Measurements from ENCODE around the gene STAB1.
A peak's percentile ranks its signal among the peaks of the same experiment; 100 is the strongest.
"Not testable (repeated sequence)": the region's sequence is repeated elsewhere in the genome, so short reads cannot be mapped to it uniquely, and the experiment has no call there.

STAB1 gene

GRCh38 chr3:52520141-52520667, 25.1 kb downstream of the STAB1 start:
- DNase-seq (ENCODE audit: low read depth), result no peak
- H3K4me3 ChIP-seq (ENCODE audit: low read depth, low read length), result no peak overlapping the region

- no peak overlapping the region for H3K4me3 ChIP-seq (ENCODE audit: low read depth, low read length)
- no peak for DNase-seq (ENCODE audit: low read depth)
Measured at GRCh38 chr3:52520716-52521487, 25.8 kb downstream of the STAB1 start.

GRCh38 chr3:52521488-52521824, 26.3 kb downstream of the STAB1 start:
- no peak for DNase-seq (ENCODE audit: low read depth)

GRCh38 chr3:52521881-52522650, 26.9 kb downstream of the STAB1 start:
- H3K4me3 ChIP-seq (ENCODE audit: low read depth, low read length), result no peak overlapping the region
- DNase-seq (ENCODE audit: low read depth), result no peak

More at GRCh38 chr3:52521488-52521824, 26.3 kb downstream of the STAB1 start:
- no peak overlapping the region for H3K4me3 ChIP-seq (ENCODE audit: low read depth, low read length)

- no peak overlapping the region for H3K4me3 ChIP-seq (ENCODE audit: low read depth, low read length)
- no peak for DNase-seq (ENCODE audit: low read depth)
Measured at GRCh38 chr3:52522651-52523251, 27.6 kb downstream of the STAB1 start.

GRCh38 chr3:52523386-52524257, 28.5 kb downstream of the STAB1 start:
- H3K4me3 ChIP-seq (ENCODE audit: low read depth, low read length), result no peak overlapping the region
- DNase-seq (ENCODE audit: low read depth), result no peak

GRCh38 chr3:52524258-52524751, 29.2 kb downstream of the STAB1 start:
- H3K4me3 ChIP-seq (ENCODE audit: low read depth, low read length), result no peak overlapping the region
- no peak for DNase-seq (ENCODE audit: low read depth)

GRCh38 chr3:52524752-52525679, 29.9 kb downstream of the STAB1 start:
- DNase-seq (ENCODE audit: low read depth), result no peak
- H3K4me3 ChIP-seq (ENCODE audit: low read depth, low read length), result no peak overlapping the region

- no peak overlapping the region for H3K4me3 ChIP-seq (ENCODE audit: low read depth, low read length)
- DNase-seq (ENCODE audit: low read depth), result no peak
Measured at GRCh38 chr3:52525680-52526561, 30.8 kb downstream of the STAB1 start.

- not testable (repeated sequence) for DNase-seq (ENCODE audit: low read depth); H3K4me3 ChIP-seq (ENCODE audit: low read depth, low read length)
Measured at GRCh38 chr3:52526671-52527038, 31.5 kb downstream of the STAB1 start.

- H3K4me3 ChIP-seq (ENCODE audit: low read depth, low read length), result no peak overlapping the region
Measured at GRCh38 chr3:52527039-52527731, 32.0 kb downstream of the STAB1 start.

GRCh38 chr3:52527732-52528585, 32.8 kb downstream of the STAB1 start:
- DNase-seq (ENCODE audit: low read depth), result no peak
- no peak overlapping the region for H3K4me3 ChIP-seq (ENCODE audit: low read depth, low read length)

More at GRCh38 chr3:52527039-52527731, 32.0 kb downstream of the STAB1 start:
- DNase-seq (ENCODE audit: low read depth), result no peak

- no peak for DNase-seq (ENCODE audit: low read depth)
- H3K4me3 ChIP-seq (ENCODE audit: low read depth, low read length), result no peak overlapping the region
Measured at GRCh38 chr3:52528586-52529375, 33.6 kb downstream of the STAB1 start.

- H3K4me3 ChIP-seq (ENCODE audit: low read depth, low read length), result no peak overlapping the region
- peak; percentile 13 for DNase-seq (ENCODE audit: low read depth)
Measured at GRCh38 chr3:52529376-52530333, 34.5 kb downstream of the STAB1 start.

Data from skeletal muscle cell (primary cell).